GM12892 (cell line): ENCODE measurements around the gene EEF1AKMT3.
A peak's percentile ranks its signal among the peaks of the same experiment; 100 is the strongest.
"Not testable (repeated sequence)": the region's sequence is repeated elsewhere in the genome, so short reads cannot be mapped to it uniquely, and the experiment has no call there.

Experiments
- DNase-seq: peaks from one replicate; pipeline ENCODE4 v3.0.0; 2011; ENCODE audit not compliant: insufficient read length
- FAIRE-seq: peaks from 2 replicates; lab custom pipeline; 2011; peaks lifted over from hg19 to GRCh38; lab: Jason Lieb, UNC
- POLR2A ChIP-seq: IDR thresholded peaks from 2 replicates; pipeline ENCODE4 v1.6.1; 2011; ENCODE audit warnings: low read depth, low read length, control low read depth
- POLR2AphosphoS5 ChIP-seq: IDR thresholded peaks from 2 replicates; pipeline ENCODE4 v1.6.1; 2011; ENCODE audit warnings: low read depth, low read length, control low read depth
- TAF1 ChIP-seq: IDR thresholded peaks from 2 replicates; pipeline ENCODE4 v1.6.1; 2011; ENCODE audit warnings: low read depth, mild to moderate bottlenecking, control low read depth, low read length, borderline replicate concordance

Gene EEF1AKMT3

GRCh38 chr12:57771873-57772428, 463 bp upstream of the EEF1AKMT3 start, which contains the start of gene METTL1:
Gene METTL1, minus strand, starts transcription at chr12:57772105. Its CDS starts 22 bp downstream, at chr12:57772083.
- peak; percentile 95 for DNase-seq
- FAIRE-seq: peak; percentile 98
- TF ChIP-seq POLR2AphosphoS5 (peak; percentile 88), TAF1 (peak; percentile 85; the same call in 1 of the 2 replicates), POLR2A (peak; percentile 90)

GRCh38 chr12:57774634-57775033, 2.2 kb downstream of the EEF1AKMT3 start:
- FAIRE-seq, DNase-seq: not testable (repeated sequence)

GRCh38 chr12:57775044-57775443, 2.6 kb downstream of the EEF1AKMT3 start:
- DNase-seq: no peak
- FAIRE-seq: no peak
- no peak for TF ChIP-seq TAF1
- TF ChIP-seq POLR2A: no peak
- no peak for TF ChIP-seq POLR2AphosphoS5

- no peak for DNase-seq
- no peak for FAIRE-seq
- no peak for TF ChIP-seq POLR2AphosphoS5
- no peak for TF ChIP-seq POLR2A
- TF ChIP-seq TAF1: no peak
Observed at GRCh38 chr12:57775563-57776246, 3.3 kb downstream of the EEF1AKMT3 start.

GRCh38 chr12:57776247-57776587, 3.8 kb downstream of the EEF1AKMT3 start:
- FAIRE-seq (no peak), DNase-seq (no peak)
- no peak for TF ChIP-seq POLR2AphosphoS5
- TF ChIP-seq POLR2A: no peak
- TF ChIP-seq TAF1: no peak

- no peak for TF ChIP-seq POLR2AphosphoS5
- no peak for TF ChIP-seq TAF1
- TF ChIP-seq POLR2A: no peak
- FAIRE-seq: no peak
- no peak for DNase-seq
Observed at GRCh38 chr12:57777367-57777766, 5.0 kb downstream of the EEF1AKMT3 start.

- DNase-seq: no peak
- TF ChIP-seq TAF1 (no peak), POLR2A (no peak), POLR2AphosphoS5 (no peak)
- FAIRE-seq: no peak
Observed at GRCh38 chr12:57777911-57778310, 5.5 kb downstream of the EEF1AKMT3 start.

- no peak for TF ChIP-seq TAF1
- no peak for TF ChIP-seq POLR2AphosphoS5
- no peak for TF ChIP-seq POLR2A
- DNase-seq (no peak), FAIRE-seq (no peak)
Observed at GRCh38 chr12:57779736-57780135, 7.3 kb downstream of the EEF1AKMT3 start.

- TF ChIP-seq POLR2A: no peak
- TF ChIP-seq TAF1: no peak
- TF ChIP-seq POLR2AphosphoS5: no peak
- DNase-seq (no peak), FAIRE-seq (no peak)
Observed at GRCh38 chr12:57780284-57780897, 8.0 kb downstream of the EEF1AKMT3 start.

GRCh38 chr12:57781244-57781643, 8.8 kb downstream of the EEF1AKMT3 start:
- no peak for DNase-seq
- TF ChIP-seq TAF1 (no peak), POLR2AphosphoS5 (no peak), POLR2A (no peak)
- FAIRE-seq: no peak

GRCh38 chr12:57781801-57782200, 9.4 kb downstream of the EEF1AKMT3 start:
- no peak for FAIRE-seq
- TF ChIP-seq POLR2A (no peak), POLR2AphosphoS5 (no peak), TAF1 (no peak)
- no peak for DNase-seq

GRCh38 chr12:57782243-57782607, 9.8 kb downstream of the EEF1AKMT3 start:
- no peak for FAIRE-seq
- TF ChIP-seq POLR2AphosphoS5 (no peak), POLR2A (no peak), TAF1 (no peak)
- no peak for DNase-seq
